Heart left ventricle (tissue), 16 donors: ENCODE measurements around the gene SUGCT. TPM values are rescaled to one million over a fixed set of nuclear protein-coding genes. Genes with fewer than 3 reads are reported as not detected.

Experiments used
- ATAC-seq, 4 donors: fragments of 200-7000 bp; cut with Tn5 transposase; one replicate each; pipeline ENCODE4 v1.9.1; 2020 to 2022; ENCODE audit warnings: moderate library complexity in 4 of 4, mild to moderate bottlenecking in 3 of 4, moderate number of reproducible peaks in 1 of 4
- DNase-seq, 5 donors: peaks; one replicate each; pipeline ENCODE4 v3.0.0-alpha.2; 2020
- H3K27ac ChIP-seq, 12 donors: fragments of 200-600 bp; sonication (generic) in 4 of 12; one replicate each; pipeline versions ENCODE4 v1.5.0 to v1.8.0; 2016 to 2022; ENCODE audit warnings: mild to moderate bottlenecking in 2 of 12
- H3K27me3 ChIP-seq, 9 donors: fragments of 200-600 bp; sonication (generic) in 2 of 9; one replicate each; pipeline versions ENCODE4 v1.5.1 to v1.8.0; 2016 to 2022; ENCODE audit warnings: mild to moderate bottlenecking in 3 of 9
- H3K36me3 ChIP-seq, 9 donors: fragments of 200-600 bp; sonication (generic) in 2 of 9; one replicate each; pipeline versions ENCODE4 v1.5.0 to v1.8.0; 2018 to 2022; ENCODE audit warnings: mild to moderate bottlenecking in 2 of 9
- H3K4me1 ChIP-seq, 12 donors: fragments of 200-600 bp; sonication (generic) in 4 of 12; one replicate each; pipeline versions ENCODE4 v1.5.0 to v1.8.0; 2016 to 2022; ENCODE audit warnings: mild to moderate bottlenecking in 3 of 12
- H3K4me3 ChIP-seq, 12 donors: fragments of 200-600 bp; sonication (generic) in 4 of 12; one replicate each; pipeline versions ENCODE4 v1.5.0 to v1.8.0; 2017 to 2022; ENCODE audit warnings: mild to moderate bottlenecking in 9 of 12, moderate library complexity in 4 of 12
- H3K9me3 ChIP-seq, 12 donors: fragments of 200-600 bp; sonication (generic) in 4 of 12; one replicate each; pipeline versions ENCODE4 v1.5.0 to v1.8.0; 2016 to 2022; ENCODE audit warnings: mild to moderate bottlenecking in 1 of 12
- CTCF ChIP-seq, 12 donors: fragments of 200-600 bp; sonication (generic) in 4 of 12; IDR thresholded peaks; one replicate each; pipeline versions ENCODE4 v1.5.0 to v1.8.0; 2018 to 2022; ENCODE audit warnings: antibody characterized with exemption in 12 of 12, mild to moderate bottlenecking in 5 of 12
- POLR2A ChIP-seq, 2 donors: fragments of 450-650 bp; IDR thresholded peaks; one replicate each; pipeline ENCODE4 v1.6.1; 2017; ENCODE audit warnings: antibody characterized with exemption in 2 of 2, mild to moderate bottlenecking in 2 of 2, moderate library complexity in 2 of 2
- WGBS, 4 donors: extraction: QIAGEN DNeasy Blood & Tissue Kit in 2 of 4; methylation state at CpG; one replicate each; pipeline versions ENCODE4 v1.1.5 to v1.1.7; 2013 to 2018; 5-methylcytosine and 5-hydroxymethylcytosine counted together
- intact Hi-C, 10 donors: fragments of 100-400 bp; cut with DNase I; formaldehyde crosslinking; loops; one replicate each; pipeline versions ENCODE4 v1.11.1 to v1.14.2; 2022
- polyA plus RNA-seq, 2 donors: library from polyadenylated mRNA; stranded (reverse); fragments of 200-250 nt; gene quantifications; one replicate each; pipeline ENCODE4 v1.2.3, GENCODE V29; 2013
- total RNA-seq, 9 donors: library from RNA; depleted of rRNA in 2 of 9; stranded (reverse); fragments of >200 nt in 2 of 9; fragmentation: NEBNext Ultra II Directional in 3 of 9; extraction: Animal tissue kit (Norgen Biotek cat#: 25700) in 3 of 9; gene quantifications; one replicate each; pipeline versions ENCODE4 v1.1.0 to v1.2.4, GENCODE V29; 2016 to 2023
- donor health status: ischemic (EF 13 %, LVEDD 7.1; RV severe dilation, severe dysfunction).
- donor health status: healthy with polysubstance abuse.
- donor health status: DM: no; HTN: yes; CAD: no.
- donor health status: DM: no; HTN: no; CAD: no.
- donor health status: ischemic (EF 25% LVEDD 6.9; RV normal size, moderate dysfunction).
- donor health status: ischemic (EF 25% LVEDD 5.7; RV mildly dilated, moderate dysfunction).
- donor health status: healthy.
- donor health status: DM: yes; HTN: yes; CAD: no.
- donor health status: ischemic (EF 35%, LVEDD 5.7; RV mildly dilated, moderate dysfunction).
- donor health status: nonischemic (EF 11% LVEDD 7.7; RV severe dilation, severe dysfunction).
- donor health status: DM: yes; HTN: yes; CAD: no.
- donor health status: PGD.
- donor health status: ischemic (EF 29% LVEDD 5.4; RV normal size, mild dysfunction).
- donor health status: nonischemic (EF 23%, LVEDD 6.1; RV moderate dilation, normal function).

SUGCT gene
- total and polyA plus RNA-seq, 11 donors: 1.4 to 7.6 (median 4.4) TPM

GRCh38 chr7:40425696-40426095 is 290.9 kb downstream of the SUGCT start:
- Histone ChIP-seq H3K4me1 (no peaks in the 10 kb centered on the region), H3K4me3 (no peak overlapping the region), H3K27ac (no peak overlapping the region), H3K27me3 (no peaks in the 10 kb centered on the region), H3K36me3 (no peaks in the 10 kb centered on the region), H3K9me3 (no peaks in the 10 kb centered on the region)
- WGBS, 4 donors: 78 to 97% (median 91%) methylated on average over 2 of the region's 2 CpGs
- no peak for DNase-seq
- no peak for TF ChIP-seq POLR2A (IDR thresholded peaks at IDR 0.05)
- no peak for TF ChIP-seq CTCF (IDR thresholded peaks at IDR 0.05)
- intact Hi-C loops: no loop called here
- ATAC-seq: no peak

GRCh38 chr7:40428421-40428820 is 293.6 kb downstream of the SUGCT start:
- intact Hi-C loops: no loop called here
- 49 to 85% (median 70%) methylated on average over 1 of the region's 1 CpG for WGBS, 4 donors
- Histone ChIP-seq H3K36me3 (no peaks in the 10 kb centered on the region), H3K27ac (no peak overlapping the region), H3K27me3 (no peaks in the 10 kb centered on the region), H3K9me3 (peaks cover 0 to 22% (median 6%) of the 10 kb centered on the region in 12 donors), H3K4me1 (no peaks in the 10 kb centered on the region), H3K4me3 (no peak overlapping the region)
- ATAC-seq (no peak), DNase-seq (no peak)
- no peak for TF ChIP-seq CTCF (IDR thresholded peaks at IDR 0.05)
- no peak for TF ChIP-seq POLR2A (IDR thresholded peaks at IDR 0.05)

- Histone ChIP-seq H3K27me3 (no peaks in the 10 kb centered on the region), H3K4me3 (no peak overlapping the region), H3K4me1 (no peaks in the 10 kb centered on the region), H3K27ac (no peak overlapping the region), H3K36me3 (no peaks in the 10 kb centered on the region), H3K9me3 (peaks cover 0 to 22% (median 6%) of the 10 kb centered on the region in 12 donors)
- no peak for ATAC-seq
- WGBS, 4 donors: 94 to 95% (median 94%) methylated on average over 2 of the region's 2 CpGs
- TF ChIP-seq POLR2A (IDR thresholded peaks at IDR 0.05): no peak
- TF ChIP-seq CTCF (IDR thresholded peaks at IDR 0.05): no peak
- intact Hi-C loops: no loop called here
- no peak for DNase-seq
Observed at GRCh38 chr7:40429826-40430225, 295.0 kb downstream of the SUGCT start.

- intact Hi-C loops: no loop called here
Observed at GRCh38 chr7:40432046-40432445, 297.2 kb downstream of the SUGCT start.

More at GRCh38 chr7:40432046-40432445, 297.2 kb downstream of the SUGCT start:
- Histone ChIP-seq H3K4me1 (peaks cover 0 to 3% (median 0%) of the 10 kb centered on the region in 12 donors), H3K9me3 (peaks cover 0 to 22% (median 6%) of the 10 kb centered on the region in 12 donors), H3K27ac (no peak overlapping the region), H3K4me3 (no peak overlapping the region), H3K27me3 (no peaks in the 10 kb centered on the region), H3K36me3 (no peaks in the 10 kb centered on the region)
- 95 to 98% (median 96%) methylated on average over 2 of the region's 2 CpGs for WGBS, 4 donors
- TF ChIP-seq POLR2A (IDR thresholded peaks at IDR 0.05) (no peak), CTCF (IDR thresholded peaks at IDR 0.05) (no peak)
- DNase-seq: no peak
- no peak for ATAC-seq
